Body of pancreas (tissue), 4 donors: ENCODE data around the gene EXD1.
"Not testable (repeated sequence)": the region's sequence is repeated elsewhere in the genome, so short reads cannot be mapped to it uniquely, and the experiment has no call there.

ENCODE experiments used
- CTCF ChIP-seq, 7 experiments: fragments of 450-650 bp in 4 of 7; fragments of 200-600 bp in 3 of 7; sonication (generic) in 3 of 7; IDR thresholded peaks; one replicate each; pipeline ENCODE4 v1.5.1; 2016 to 2019; ENCODE audit warnings: antibody characterized with exemption in 7 of 7
- POLR2A ChIP-seq, 3 donors: fragments of 450-650 bp; IDR thresholded peaks; one replicate each; pipeline ENCODE4 v1.6.1; 2016; ENCODE audit warnings: antibody characterized with exemption in 3 of 3, mild to moderate bottlenecking in 2 of 3

- not testable (repeated sequence) for TF ChIP-seq CTCF, POLR2A (IDR thresholded peaks at IDR 0.05)
Measured at GRCh38 chr15:41260924-41261323, 30.4 kb upstream of the EXD1 start.
